WERI-Rb-1 (cell line): ENCODE results near the gene MTERF4.

ENCODE experiments used
- DNase-seq: peaks from one replicate; pipeline ENCODE4 v3.0.0-alpha.2; 2020
- H3K27ac ChIP-seq: fragments of 250-450 bp; sonication (Bioruptor Pico); 2 replicates; pipeline ENCODE4 v1.5.1; 2020; ENCODE audit warnings: mild to moderate bottlenecking, moderate library complexity
- H3K27me3 ChIP-seq: fragments of 250-450 bp; sonication (Bioruptor Pico); 2 replicates; pipeline ENCODE4 v1.5.1; 2021; ENCODE audit warnings: mild to moderate bottlenecking, low read depth, moderate library complexity; ENCODE audit not compliant: insufficient read depth, severe bottlenecking
- H3K36me3 ChIP-seq: fragments of 250-450 bp; sonication (Bioruptor Pico); 2 replicates; pipeline ENCODE4 v1.5.1; 2020; ENCODE audit warnings: mild to moderate bottlenecking, moderate library complexity
- H3K4me3 ChIP-seq: 2 replicates; pipeline ENCODE4 v1.5.1; 2011; ENCODE audit warnings: low read depth, mild to moderate bottlenecking, control low read depth, low read length
- H3K9me3 ChIP-seq: fragments of 250-450 bp; sonication (Bioruptor Pico); 2 replicates; pipeline ENCODE4 v1.5.1; 2021; ENCODE audit warnings: mild to moderate bottlenecking, moderate library complexity; ENCODE audit not compliant: severe bottlenecking
- CTCF ChIP-seq: IDR thresholded peaks from 2 replicates; pipeline ENCODE4 v1.5.1; 2011; ENCODE audit warnings: low read depth, mild to moderate bottlenecking, control low read depth, inconsistent platforms, low read length

MTERF4 gene

DNA sequence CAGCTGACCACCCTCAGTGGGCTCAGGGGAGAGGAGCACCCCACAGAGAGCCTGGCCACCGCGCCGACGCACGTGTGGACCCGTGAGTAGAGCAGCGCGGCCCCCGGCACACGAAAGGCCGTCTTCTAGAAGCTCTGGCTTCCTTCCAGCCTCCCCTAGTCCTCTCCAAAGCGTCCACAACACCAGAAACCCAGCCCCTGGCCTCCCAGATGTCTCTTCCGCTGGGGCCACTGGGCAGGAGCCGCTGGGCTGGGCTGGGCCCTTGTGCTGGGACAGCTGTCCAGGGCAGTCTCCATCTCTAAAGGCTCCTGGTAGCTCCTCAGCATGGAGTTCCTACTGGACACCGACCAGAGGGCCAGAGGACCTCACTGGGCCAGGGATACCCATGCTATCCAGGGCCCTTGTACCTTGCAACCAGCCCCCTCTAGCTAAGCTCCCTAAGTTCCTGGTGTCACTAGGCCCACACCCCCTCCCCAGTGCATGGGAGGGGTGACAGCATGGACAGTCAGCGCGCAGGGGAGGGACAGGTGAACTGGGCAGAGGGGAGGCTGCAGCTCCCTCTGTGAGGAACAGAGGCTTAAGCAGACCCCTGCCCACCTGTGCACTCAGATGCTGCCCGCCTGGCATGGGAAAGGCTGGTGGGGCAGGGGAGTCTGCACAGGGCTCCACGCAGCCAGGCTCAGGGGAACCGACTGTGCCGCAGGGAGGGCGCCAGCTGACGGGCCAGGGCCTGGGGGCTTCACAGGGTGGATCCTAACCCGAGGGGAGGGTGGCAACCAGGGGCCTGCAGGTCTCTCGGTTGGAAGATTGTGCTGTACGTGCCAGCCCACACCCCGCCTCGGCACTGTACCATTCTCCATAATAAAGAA, 32.9 kb downstream of the MTERF4 start:
- H3K27me3 ChIP-seq, result no peaks in the 10 kb centered on the region
- H3K9me3 ChIP-seq, result no peaks in the 10 kb centered on the region
- no peaks in the 10 kb centered on the region for H3K36me3 ChIP-seq
- no peak for TF ChIP-seq CTCF
- DNase-seq, result no peak
- no peak overlapping the region for H3K27ac ChIP-seq
- no peak overlapping the region for H3K4me3 ChIP-seq

DNA sequence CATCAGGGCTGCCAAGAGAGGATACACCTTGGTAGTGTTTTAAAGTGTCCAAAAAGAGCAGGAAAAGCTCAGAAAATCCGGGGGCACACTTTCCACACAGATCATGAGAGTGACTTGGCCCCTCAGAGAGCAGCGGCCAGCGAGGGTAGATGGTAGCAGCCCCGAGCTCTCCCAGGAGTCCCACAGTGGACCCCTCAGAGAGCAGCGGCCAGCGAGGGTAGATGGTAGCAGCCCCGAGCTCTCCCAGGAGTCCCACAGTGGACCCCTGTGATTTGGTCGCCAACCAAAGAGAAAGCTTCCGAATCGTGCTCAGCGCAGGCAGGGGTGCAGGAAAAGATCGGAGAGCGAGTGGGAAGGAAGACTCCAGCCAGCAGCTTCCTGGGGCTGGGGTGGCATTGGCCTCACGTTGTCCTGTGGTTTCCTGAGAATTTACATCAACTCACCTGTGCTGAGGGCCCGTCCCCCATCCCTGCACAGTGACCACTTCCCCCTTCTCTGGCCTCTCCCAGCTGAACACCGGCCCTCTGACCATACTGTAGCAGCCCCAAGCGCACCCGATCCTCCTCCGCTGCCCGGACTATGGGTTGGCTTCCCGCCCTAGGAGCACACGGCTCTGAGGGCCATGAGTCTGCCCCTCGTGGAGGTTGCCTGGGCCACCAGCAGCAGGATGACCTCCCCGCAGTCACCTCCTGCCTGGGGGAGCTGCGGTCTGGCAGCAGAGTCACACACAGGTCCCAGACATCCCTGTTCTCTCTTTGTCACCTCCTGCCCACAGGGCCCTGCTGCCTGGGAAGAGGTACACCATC, 33.7 kb downstream of the MTERF4 start:
- no peak for DNase-seq
- Histone ChIP-seq H3K4me3 (no peak overlapping the region), H3K36me3 (no peaks in the 10 kb centered on the region), H3K9me3 (no peaks in the 10 kb centered on the region), H3K27me3 (no peaks in the 10 kb centered on the region), H3K27ac (no peak overlapping the region)
- TF ChIP-seq CTCF, result no peak

GRCh38 chr2:241067501-241068135, 34.5 kb downstream of the MTERF4 start:
- Histone ChIP-seq H3K9me3 (no peaks in the 10 kb centered on the region), H3K27ac (no peak overlapping the region), H3K27me3 (no peaks in the 10 kb centered on the region), H3K36me3 (no peaks in the 10 kb centered on the region), H3K4me3 (no peak overlapping the region)
- no peak for TF ChIP-seq CTCF
- DNase-seq, result no peak

DNA sequence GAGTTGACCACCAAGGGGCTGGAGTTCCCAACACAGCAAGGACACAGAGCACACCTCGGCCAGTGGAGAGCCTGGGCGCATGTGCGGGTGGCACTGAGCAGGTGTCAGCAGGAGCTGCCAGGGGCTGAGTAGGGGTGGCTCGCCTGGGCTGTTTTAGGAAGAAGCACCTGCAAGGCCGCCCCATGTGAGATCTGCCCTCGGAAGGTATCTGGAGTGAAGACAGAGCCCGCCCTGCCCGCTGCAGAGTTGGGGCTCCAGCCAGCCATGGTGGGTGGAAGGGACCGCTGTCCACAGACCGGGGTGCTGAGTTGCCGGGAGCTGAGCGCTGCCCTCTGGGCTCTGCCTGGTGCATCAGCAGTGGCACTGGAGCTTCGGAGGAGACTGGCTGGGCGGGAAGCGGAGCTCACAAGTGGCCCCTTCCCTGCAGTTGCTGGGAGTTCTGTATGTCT, 35.2 kb downstream of the MTERF4 start:
- DNase-seq, result no peak
- H3K9me3 ChIP-seq, result no peaks in the 10 kb centered on the region
- no peak for TF ChIP-seq CTCF
- H3K4me3 ChIP-seq, result no peak overlapping the region
- no peaks in the 10 kb centered on the region for H3K27me3 ChIP-seq
- H3K27ac ChIP-seq, result no peak overlapping the region
- no peaks in the 10 kb centered on the region for H3K36me3 ChIP-seq

GRCh38 chr2:241066171-241066892, 35.8 kb downstream of the MTERF4 start:
- Histone ChIP-seq H3K36me3 (no peaks in the 10 kb centered on the region), H3K4me3 (no peak overlapping the region), H3K27me3 (no peaks in the 10 kb centered on the region), H3K27ac (no peak overlapping the region), H3K9me3 (no peaks in the 10 kb centered on the region)
- DNase-seq, result no peak
- no peak for TF ChIP-seq CTCF
